Measurements from ENCODE around the gene RFC4. TPM values are rescaled to one million over a fixed set of nuclear protein-coding genes. Genes with fewer than 3 reads are reported as not detected.

The RFC4 gene
- total and polyA plus RNA-seq, 5 experiments from 2014 or later, result 19.2 to 25.3 (median 21.4) TPM

DNA sequence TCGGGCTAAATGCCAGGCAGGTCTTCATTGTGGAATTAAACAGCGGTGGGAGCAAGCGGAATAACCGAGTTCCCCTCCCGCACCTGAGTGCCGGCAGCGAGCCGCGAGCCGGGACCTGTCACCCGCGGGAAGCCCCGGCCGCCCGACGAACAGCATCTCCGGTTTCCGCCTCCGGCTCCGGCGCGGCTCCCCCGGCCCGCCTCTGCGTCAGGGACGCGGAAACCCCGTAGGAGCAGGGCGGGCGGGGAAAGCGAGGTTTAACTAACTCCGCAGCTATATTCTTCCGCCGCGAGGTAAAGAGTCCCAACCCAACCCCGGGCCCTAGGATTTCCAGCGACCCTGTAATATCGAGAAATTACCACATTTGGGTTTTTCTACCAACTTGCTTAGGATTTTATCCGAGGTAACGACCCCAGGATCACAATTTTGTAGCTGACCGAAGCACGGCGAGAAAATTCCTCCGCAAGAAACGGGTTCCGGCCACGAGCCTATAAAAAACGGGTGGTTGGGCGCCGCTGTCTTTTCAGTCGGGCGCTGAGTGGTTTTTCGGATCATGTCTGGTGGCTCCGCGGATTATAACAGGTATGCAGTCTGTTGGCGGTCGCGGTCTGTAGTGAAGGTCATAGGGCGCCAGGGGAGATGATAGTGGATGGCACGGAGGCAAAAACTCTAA is 23.1 kb downstream of the RFC4 start, which contains the start of gene EIF4A2:
Gene EIF4A2 (plus strand): TSS at position 520 of the 673 bp plus-strand sequence. CDS start 34 bp downstream, at position 554.
- Mint-ChIP-seq H3K27me3 (no peaks in the 10 kb centered on the region), H3K4me3 (peak within 1 kb of the TSS; percentile 98 to 100 (median 99)), H3K36me3 (peaks cover 36 to 47% (median 42%) of the 10 kb centered on the region in 3 donors), H3K9me3 (peaks cover 0 to 4% (median 0%) of the 10 kb centered on the region in 9 donors), H3K4me1 (peaks cover 27 to 55% (median 52%) of the 10 kb centered on the region in 4 donors), H3K27ac (peak within 1 kb of the TSS; percentile 99 to 100 (median 100))
- POLR2A ChIA-PET, result interaction anchor here (0.6 to 6.2 kb wide), 35 partner anchors 9 to 1197 kb away, joined by 3 to 216 read pairs (median 9); partner anchors contain the start of genes AHSG, DNAJB11, RFC4 and RPL39L
- DNase-seq (peak; percentile 84 to 97 (median 88)), ATAC-seq (peak; percentile 69 to 70)

DNA sequence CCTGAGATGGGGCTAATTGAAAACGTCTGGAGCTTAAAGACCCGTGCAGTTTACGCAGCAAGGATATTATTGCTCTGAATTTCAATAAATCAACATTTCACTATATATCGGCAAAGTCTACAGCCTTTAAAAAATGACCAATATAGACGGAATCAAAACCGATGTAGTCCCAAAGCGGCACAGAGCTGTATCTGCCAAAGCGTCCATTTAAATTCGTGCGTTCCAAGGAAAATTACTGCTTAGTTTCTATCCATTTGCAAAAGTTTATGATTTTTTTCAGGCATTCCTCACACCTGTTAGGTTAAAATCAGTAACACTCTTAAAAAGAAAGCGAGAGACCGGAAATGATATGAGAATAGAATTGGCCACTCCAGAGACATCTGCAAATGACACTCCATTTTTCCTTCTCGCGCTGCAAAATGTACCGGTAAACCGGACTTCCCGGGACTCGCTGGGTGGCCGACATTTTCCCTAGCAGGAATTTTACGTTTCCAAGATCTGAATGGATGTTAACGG is 23.7 kb downstream of the RFC4 start:
- no peak for DNase-seq

DNA sequence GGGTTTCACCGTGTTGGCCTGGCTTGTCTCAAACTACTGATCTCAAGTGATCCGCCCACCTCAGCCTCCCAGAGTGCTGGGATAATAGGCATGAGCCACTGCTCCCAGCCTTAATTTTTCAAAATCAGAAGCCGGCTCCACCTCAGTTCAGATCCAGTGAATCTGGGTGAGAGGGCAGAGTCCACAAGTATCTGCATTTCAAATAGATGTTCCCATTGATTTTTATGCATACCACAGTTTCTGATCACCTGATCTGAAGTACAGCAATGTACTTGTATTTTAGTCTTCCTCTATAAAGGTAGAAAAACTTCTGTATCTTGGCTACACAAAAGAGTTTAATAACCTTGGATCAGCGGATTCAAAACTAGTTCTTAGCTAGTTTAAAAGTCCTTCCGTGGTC is 27.1 kb downstream of the RFC4 start:
- Mint-ChIP-seq H3K4me3 (no peak overlapping the region), H3K27me3 (no peaks in the 10 kb centered on the region), H3K27ac (peak overlapping the region in 1 of 10 donors; percentile 48), H3K4me1 (peaks cover 7 to 18% (median 14%) of the 10 kb centered on the region in 4 donors), H3K36me3 (peaks cover 6 to 9% (median 7%) of the 10 kb centered on the region in 3 donors), H3K9me3 (peaks cover 0 to 4% (median 0%) of the 10 kb centered on the region in 9 donors)
- POLR2A ChIA-PET, result interaction anchor here (0.8 kb wide), 1 partner anchor 27 kb away, joined by 3 read pairs; the partner anchor contains the start of gene RFC4
- no peak for ATAC-seq
- no peak for DNase-seq

More for the DNA sequence above, 23.7 kb downstream of the RFC4 start:
- peaks cover 0 to 4% (median 0%) of the 10 kb centered on the region in 9 donors for H3K9me3 Mint-ChIP-seq
- peak overlapping the region; percentile 99 to 100 (median 100) for H3K27ac Mint-ChIP-seq
- H3K36me3 Mint-ChIP-seq, result peaks cover 30 to 41% (median 37%) of the 10 kb centered on the region in 3 donors
- no peaks in the 10 kb centered on the region for H3K27me3 Mint-ChIP-seq
- H3K4me3 Mint-ChIP-seq, result peak overlapping the region; percentile 98 to 100 (median 99)
- H3K4me1 Mint-ChIP-seq, result peaks cover 22 to 49% (median 46%) of the 10 kb centered on the region in 4 donors
- POLR2A ChIA-PET, result interaction anchor here (0.6 to 6.2 kb wide), 25 partner anchors 10 to 1196 kb away, joined by 3 to 216 read pairs (median 13); partner anchors contain the start of genes AHSG, DNAJB11, RFC4 and RPL39L
- peak; percentile 29 to 34 for ATAC-seq

DNA sequence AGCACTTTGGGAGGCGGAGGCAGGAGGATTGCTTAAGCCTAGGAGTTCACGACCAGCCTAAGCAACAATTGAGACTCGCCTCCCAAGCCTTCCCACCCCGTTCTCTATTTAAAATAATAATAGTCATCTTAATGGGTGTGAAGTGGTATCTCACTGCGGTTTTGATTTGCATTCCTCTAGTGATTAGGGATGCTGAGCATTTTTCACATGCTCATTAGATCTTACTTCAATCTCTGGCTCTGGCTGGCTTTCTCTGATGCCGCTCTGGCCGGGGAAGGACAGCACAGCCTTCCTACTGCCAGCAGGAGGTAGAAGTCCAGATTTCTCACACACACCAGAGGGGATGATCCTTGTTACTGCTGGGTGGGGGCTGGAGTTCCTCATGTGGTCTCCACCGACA is 30.3 kb downstream of the RFC4 start:
- POLR2A ChIA-PET, result no interaction called here
- Mint-ChIP-seq H3K4me3 (no peak overlapping the region), H3K27me3 (no peaks in the 10 kb centered on the region), H3K36me3 (no peaks in the 10 kb centered on the region), H3K9me3 (peaks cover 0 to 2% (median 0%) of the 10 kb centered on the region in 9 donors), H3K27ac (no peak overlapping the region), H3K4me1 (peaks cover 6 to 18% (median 17%) of the 10 kb centered on the region in 4 donors)
- DNase-seq (no peak), ATAC-seq (no peak)

GRCh38 chr3:186772701-186773417 is 33.4 kb downstream of the RFC4 start:
- Mint-ChIP-seq H3K27ac (peak overlapping the region; percentile 88 to 97 (median 94)), H3K4me1 (peaks cover 7 to 18% (median 17%) of the 10 kb centered on the region in 4 donors), H3K4me3 (peak overlapping the region; percentile 87 to 98 (median 92)), H3K9me3 (peaks cover 0 to 2% (median 0%) of the 10 kb centered on the region in 9 donors), H3K36me3 (peaks cover 0 to 1% (median 0%) of the 10 kb centered on the region in 3 donors), H3K27me3 (no peaks in the 10 kb centered on the region)
- POLR2A ChIA-PET, result interaction anchor here (0.6 to 7.8 kb wide), 9 partner anchors 10 to 835 kb away, joined by 3 to 216 read pairs (median 4); partner anchors contain the start of genes EIF4A2, RFC4 and TRA2B
- DNase-seq (peak; percentile 13 to 75 (median 49)), ATAC-seq (peak; percentile 82 to 87)

GRCh38 chr3:186772281-186772694 is 34.0 kb downstream of the RFC4 start:
- H3K4me3 Mint-ChIP-seq, result peak overlapping the region; percentile 87 to 98 (median 92)
- ATAC-seq, result peak; percentile 50 to 62
- H3K4me1 Mint-ChIP-seq, result peaks cover 7 to 18% (median 17%) of the 10 kb centered on the region in 4 donors
- DNase-seq, result peak in 3 of 10 donors; percentile 1 to 63 (median 13)
- no peaks in the 10 kb centered on the region for H3K27me3 Mint-ChIP-seq
- POLR2A ChIA-PET, result interaction anchor here (0.7 to 7.8 kb wide), 8 partner anchors 11 to 835 kb away, joined by 3 to 216 read pairs (median 4); partner anchors contain the start of genes EIF4A2, RFC4 and TRA2B
- H3K27ac Mint-ChIP-seq, result peak overlapping the region; percentile 88 to 97 (median 94)
- H3K9me3 Mint-ChIP-seq, result peaks cover 0 to 2% (median 0%) of the 10 kb centered on the region in 9 donors
- peaks cover 0 to 1% (median 0%) of the 10 kb centered on the region in 3 donors for H3K36me3 Mint-ChIP-seq

DNA sequence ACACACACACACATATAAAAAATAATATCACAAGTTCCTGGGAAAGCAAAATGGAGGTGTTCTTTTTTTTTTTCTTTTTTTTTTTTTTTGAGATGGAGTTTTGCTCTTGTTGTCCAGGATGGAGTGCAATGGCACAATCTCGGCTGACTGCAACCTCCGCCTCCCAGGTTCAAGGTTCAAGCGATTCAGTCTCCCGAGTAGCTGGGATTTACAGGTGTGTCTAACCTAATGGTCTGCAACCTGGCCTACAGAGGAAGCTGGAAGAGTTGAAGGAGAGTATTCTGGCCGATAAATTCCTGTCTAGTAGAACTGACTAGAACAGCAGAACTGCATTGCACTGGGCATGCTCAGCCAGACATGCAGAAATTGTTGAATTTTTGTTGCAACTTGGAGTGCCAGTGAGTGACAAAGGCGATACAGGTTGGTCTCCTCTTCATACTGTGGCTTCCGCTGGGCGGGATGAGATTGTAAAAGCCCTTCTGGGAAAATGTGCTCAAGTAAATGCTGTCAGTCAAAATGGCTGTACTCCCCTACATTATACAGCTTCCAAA is 45.3 kb downstream of the RFC4 start:
- Mint-ChIP-seq H3K9me3 (no peaks in the 10 kb centered on the region), H3K27me3 (no peaks in the 10 kb centered on the region), H3K4me3 (no peak overlapping the region), H3K27ac (no peak overlapping the region), H3K36me3 (peaks cover 0 to 4% (median 0%) of the 10 kb centered on the region in 3 donors), H3K4me1 (no peaks in the 10 kb centered on the region)
- POLR2A ChIA-PET, result interaction anchor here (0.5 kb wide), 1 partner anchor 13 kb away, joined by 3 read pairs; no protein-coding TSS in a partner anchor
- DNase-seq (no peak), ATAC-seq (no peak)

- POLR2A ChIA-PET, result interaction anchor here (0.5 kb wide), 1 partner anchor 14 kb away, joined by 3 read pairs; no protein-coding TSS in a partner anchor
- no peaks in the 10 kb centered on the region for H3K9me3 Mint-ChIP-seq
- H3K4me1 Mint-ChIP-seq, result no peaks in the 10 kb centered on the region
- no peak for ATAC-seq
- H3K36me3 Mint-ChIP-seq, result peaks cover 0 to 4% (median 0%) of the 10 kb centered on the region in 3 donors
- DNase-seq, result no peak
- H3K27ac Mint-ChIP-seq, result peak overlapping the region in 1 of 10 donors; percentile 6
- no peak overlapping the region for H3K4me3 Mint-ChIP-seq
- H3K27me3 Mint-ChIP-seq, result no peaks in the 10 kb centered on the region
These were observed 46.0 kb downstream of the RFC4 start for GRCh38 chr3:186760141-186760833.

DNA sequence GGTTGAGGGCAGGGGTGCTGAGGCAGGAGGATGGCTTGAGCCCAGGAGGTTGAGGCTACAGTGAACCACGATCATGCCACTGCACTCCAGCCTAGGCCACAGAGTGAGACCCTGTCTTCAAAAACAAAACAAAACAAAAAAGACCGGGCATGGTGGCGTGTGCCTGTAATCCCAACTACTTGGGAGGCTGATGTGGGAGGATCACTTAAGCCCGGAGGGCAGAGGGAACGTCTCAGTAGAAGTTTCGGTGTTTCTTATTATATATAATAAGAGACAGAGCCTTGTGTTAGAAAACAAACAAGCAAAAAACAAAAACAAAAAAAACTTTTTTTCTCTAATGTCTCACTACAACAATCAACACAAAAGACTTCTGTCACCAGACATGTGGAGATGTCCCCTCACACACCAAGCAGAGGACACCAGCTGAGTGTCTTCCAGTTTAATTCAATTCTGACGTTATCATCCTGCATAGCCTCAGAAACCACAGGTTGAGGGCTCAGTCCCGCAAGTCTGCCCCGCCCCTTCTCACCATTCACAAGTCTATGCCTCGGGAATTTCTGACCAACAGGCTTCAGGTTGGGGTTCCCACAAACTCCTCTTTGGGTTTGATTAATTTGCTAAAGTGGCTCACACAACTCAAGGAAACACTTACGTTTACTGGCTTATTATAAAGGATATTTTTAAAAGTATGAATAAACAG is 46.9 kb downstream of the RFC4 start:
- ATAC-seq (no peak), DNase-seq (no peak)
- Mint-ChIP-seq H3K27me3 (no peaks in the 10 kb centered on the region), H3K36me3 (peaks cover 0 to 4% (median 0%) of the 10 kb centered on the region in 3 donors), H3K9me3 (no peaks in the 10 kb centered on the region), H3K4me3 (no peak overlapping the region), H3K27ac (no peak overlapping the region), H3K4me1 (no peaks in the 10 kb centered on the region)
- POLR2A ChIA-PET, result no interaction called here

GRCh38 chr3:186757686-186758220 is 48.5 kb downstream of the RFC4 start:
- no peaks in the 10 kb centered on the region for H3K27me3 Mint-ChIP-seq
- POLR2A ChIA-PET, result no interaction called here
- no peak overlapping the region for H3K27ac Mint-ChIP-seq
- no peaks in the 10 kb centered on the region for H3K9me3 Mint-ChIP-seq
- ATAC-seq (no peak), DNase-seq (no peak)
- no peaks in the 10 kb centered on the region for H3K36me3 Mint-ChIP-seq
- H3K4me1 Mint-ChIP-seq, result peaks cover 0 to 6% (median 0%) of the 10 kb centered on the region in 4 donors
- H3K4me3 Mint-ChIP-seq, result no peak overlapping the region

GRCh38 chr3:186757214-186757613 is 49.1 kb downstream of the RFC4 start:
- H3K27me3 Mint-ChIP-seq, result no peaks in the 10 kb centered on the region
- no peak overlapping the region for H3K27ac Mint-ChIP-seq
- POLR2A ChIA-PET, result no interaction called here
- H3K9me3 Mint-ChIP-seq, result no peaks in the 10 kb centered on the region
- H3K4me3 Mint-ChIP-seq, result no peak overlapping the region
- H3K36me3 Mint-ChIP-seq, result no peaks in the 10 kb centered on the region
- DNase-seq (no peak), ATAC-seq (no peak)
- H3K4me1 Mint-ChIP-seq, result peaks cover 0 to 6% (median 0%) of the 10 kb centered on the region in 4 donors
